Measurements from ENCODE around the gene AFF2. TPM values are rescaled to one million over a fixed set of nuclear protein-coding genes. Genes with fewer than 3 reads are reported as not detected.

AFF2 gene
- total RNA-seq, 1 experiment from 2014 or later = 0.05 TPM

DNA sequence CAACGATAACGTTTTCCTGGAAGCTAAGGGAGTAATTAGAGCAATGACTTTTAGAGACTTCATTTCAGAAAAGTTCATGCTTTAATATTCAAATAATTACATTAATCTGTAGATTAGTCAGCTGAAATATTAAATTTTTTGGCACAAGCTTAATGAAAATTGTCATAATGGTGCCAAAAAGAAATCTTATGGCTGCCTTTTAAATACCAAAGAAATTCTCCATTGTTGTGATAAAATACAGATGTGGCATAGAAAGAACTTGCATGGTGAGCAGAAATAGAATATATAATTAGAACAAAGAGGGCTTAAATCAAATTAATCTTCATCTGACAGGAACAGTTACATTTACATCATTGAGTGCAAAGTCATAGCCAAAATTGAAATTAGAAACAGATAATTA lies 263.5 kb downstream of the AFF2 start:
- ChIA-PET POLR2A (no interaction called here), CTCF (no interaction called here), RAD21 (ENCODE audit: low non-redundant PET in 1 of 2, low total read pairs in 2 of 2, uncharacterized antibody in 2 of 2, unreplicated experiment in 2 of 2) (no interaction called here)
- Histone ChIP-seq H3K9me2 (ENCODE audit: insufficient read depth) (no peaks in the 10 kb centered on the region), H3K4me2 (ENCODE audit: low read length) (no peak overlapping the region), H3K27ac (ENCODE audit: low read depth, low read length) (no peak overlapping the region), H2AFZ (ENCODE audit: low read depth, low read length, poor library complexity, severe bottlenecking) (no peak overlapping the region), H3K79me2 (ENCODE audit: insufficient read depth, low read length) (no peaks in the 10 kb centered on the region), H3K4me1 (ENCODE audit: control insufficient read depth in 1 of 2, insufficient read depth in 2 of 2, low read length in 2 of 2) (no peaks in the 10 kb centered on the region), H4K20me1 (ENCODE audit: insufficient read depth) (no peaks in the 10 kb centered on the region), H3K4me3 (replicated peaks in 1 of 2; ENCODE audit: low read depth in 1 of 2, low read length in 2 of 2) (no peak overlapping the region), H3K27me3 (ENCODE audit: insufficient read depth, low read length) (no peaks in the 10 kb centered on the region), H3K36me3 (ENCODE audit: control insufficient read depth in 1 of 2, insufficient read depth in 2 of 2, low read length in 2 of 2) (no peaks in the 10 kb centered on the region), H3K9ac (ENCODE audit: low read length) (no peak overlapping the region), H3K9me3 (ENCODE audit: control insufficient read depth in 1 of 2, insufficient read depth in 1 of 2, low read depth in 1 of 2, low read length in 2 of 2) (no peaks in the 10 kb centered on the region)
- BruUV-seq (replicated peaks) = no TSS peak
- no peak for TF ChIP-seq POLR2A (IDR thresholded peaks at IDR 0.05; ENCODE audit: borderline replicate concordance, extremely low read depth, insufficient read depth, insufficient read length)
- TF ChIP-seq JUND (IDR thresholded peaks at IDR 0.05) = no peak
- no peak for TF ChIP-seq POLR2AphosphoS5 (IDR thresholded peaks at IDR 0.05; ENCODE audit: low read depth, low read length)
- no peak for TF ChIP-seq CTCF (IDR thresholded peaks at IDR 0.05 in 2 of 3, conservative IDR thresholded peaks at IDR 0.05 in 1 of 3; ENCODE audit: borderline replicate concordance in 1 of 3, insufficient read depth in 1 of 3, low read depth in 2 of 3, low read length in 2 of 3)
- no peak for TF ChIP-seq REST (IDR thresholded peaks at IDR 0.05; ENCODE audit: low read depth)
- no peak for TF ChIP-seq MAX (IDR thresholded peaks at IDR 0.05)
- no peak for TF ChIP-seq RAD21 (IDR thresholded peaks at IDR 0.05; ENCODE audit: low read depth)
- no peak for TF ChIP-seq SRF (IDR thresholded peaks at IDR 0.05; ENCODE audit: low read depth)
- TF ChIP-seq EGR1 (IDR thresholded peaks at IDR 0.05; ENCODE audit: low read depth) = no peak
- no peak for TF ChIP-seq ATF3 (IDR thresholded peaks at IDR 0.05)
- TF ChIP-seq SIN3A (IDR thresholded peaks at IDR 0.05; ENCODE audit: low read depth) = no peak
- TF ChIP-seq ZNF274 (IDR thresholded peaks at IDR 0.05; ENCODE audit: low read depth, low read length) = no peak
- TF ChIP-seq SP1 (IDR thresholded peaks at IDR 0.05; ENCODE audit: low read depth) = no peak
- TF ChIP-seq CBX3 (IDR thresholded peaks at IDR 0.05; ENCODE audit: low read depth) = no peak
- TF ChIP-seq YY1 (IDR thresholded peaks at IDR 0.05; ENCODE audit: extremely low read depth, insufficient replicate concordance, low read depth, low read length) = no peak
- ATAC-seq = no peak
- intact Hi-C loops (cut with micrococcal nuclease) = no loop called here
- DNase-seq (ENCODE audit: low read depth, low spot score) = no peak

Data from HCT116 (cell line).